Upper lobe of left lung (tissue), 6 donors: ENCODE results near the gene TNS3. TPM values are rescaled to one million over a fixed set of nuclear protein-coding genes. Genes with fewer than 3 reads are reported as not detected.

Source experiments
- ATAC-seq, 2 donors: fragments of 200-7000 bp; cut with Tn5 transposase; one replicate each; pipeline ENCODE4 v1.9.1; 2022; ENCODE audit warnings: mild to moderate bottlenecking in 2 of 2, moderate library complexity in 2 of 2; ENCODE audit not compliant: low FRiP score in 2 of 2
- DNase-seq, 2 donors: peaks; one replicate each; pipeline ENCODE4 v3.0.0-alpha.2; 2019 to 2020
- H3K27ac ChIP-seq, 4 donors: fragments of 200-600 bp; sonication (generic); one replicate each; pipeline ENCODE4 v1.5.1; 2016 to 2019
- H3K27me3 ChIP-seq, 4 donors: fragments of 200-600 bp; sonication (generic); one replicate each; pipeline ENCODE4 v1.5.1; 2017 to 2019
- H3K36me3 ChIP-seq, 4 donors: fragments of 200-600 bp; sonication (generic); one replicate each; pipeline ENCODE4 v1.5.1; 2016 to 2019
- H3K4me1 ChIP-seq, 4 donors: fragments of 200-600 bp; sonication (generic); one replicate each; pipeline ENCODE4 v1.5.1; 2018 to 2019
- H3K4me3 ChIP-seq, 4 donors: fragments of 200-600 bp; sonication (generic); one replicate each; pipeline ENCODE4 v1.5.1; 2017 to 2019; ENCODE audit warnings: mild to moderate bottlenecking in 2 of 4, moderate library complexity in 1 of 4
- H3K9me3 ChIP-seq, 4 donors: fragments of 200-600 bp; sonication (generic); one replicate each; pipeline ENCODE4 v1.5.1; 2018 to 2019
- CTCF ChIP-seq, 6 experiments: fragments of 450-650 bp in 4 of 6; fragments of 200-600 bp in 2 of 6; sonication (generic) in 2 of 6; IDR thresholded peaks; one replicate each; pipeline ENCODE4 v1.5.1; 2016 to 2019; ENCODE audit warnings: antibody characterized with exemption in 6 of 6
- EP300 ChIP-seq, 4 donors: sonication (generic); formaldehyde crosslinking; IDR thresholded peaks; one replicate each; pipeline ENCODE4 v1.5.1; 2017; ENCODE audit warnings: antibody characterized with exemption in 4 of 4, control low read depth in 2 of 4
- POLR2A ChIP-seq, 4 donors: fragments of 450-650 bp; IDR thresholded peaks; one replicate each; pipeline ENCODE4 v1.5.1; 2016 to 2017; ENCODE audit warnings: antibody characterized with exemption in 4 of 4, mild to moderate bottlenecking in 2 of 4
- POLR2AphosphoS5 ChIP-seq, 2 donors: sonication (generic); formaldehyde crosslinking; IDR thresholded peaks; one replicate each; pipeline ENCODE4 v1.5.1; 2017; ENCODE audit warnings: antibody characterized with exemption in 2 of 2
- WGBS, 2 donors: methylation state at CpG; one replicate each; pipeline ENCODE4 v1.1.5; 2017 to 2018; 5-methylcytosine and 5-hydroxymethylcytosine counted together
- total RNA-seq, 6 donors: library from RNA; depleted of rRNA in 4 of 6; stranded (reverse); fragments of >200 nt in 4 of 6; gene quantifications; one replicate each; pipeline versions ENCODE4 v1.1.0 to v1.2.1, GENCODE V29; 2016 to 2021
- donor health status: DM: no; HTN: no; CAD: no; lungs with moderate emphysema.
- donor health status: DM: no; HTN: yes; CAD: no; lungs with severe emphysema.

The TNS3 gene
- total RNA-seq, 6 donors from 2014 or later = 90.6 to 266 (median 143) TPM

GRCh38 chr7:47228386-47229014, 353.4 kb downstream of the TNS3 start:
- H3K4me1 ChIP-seq = peaks cover 0 to 4% (median 0%) of the 10 kb centered on the region in 4 donors
- H3K27me3 ChIP-seq = no peaks in the 10 kb centered on the region
- 96 to 97% methylated on average over 11 of the region's 11 CpGs for WGBS, 2 donors
- TF ChIP-seq CTCF (IDR thresholded peaks at IDR 0.05) = no peak
- no peak for TF ChIP-seq POLR2AphosphoS5 (IDR thresholded peaks at IDR 0.05)
- no peak for TF ChIP-seq EP300 (IDR thresholded peaks at IDR 0.05)
- no peak for TF ChIP-seq POLR2A (IDR thresholded peaks at IDR 0.05)
- no peaks in the 10 kb centered on the region for H3K9me3 ChIP-seq
- no peak overlapping the region for H3K27ac ChIP-seq
- no peak overlapping the region for H3K4me3 ChIP-seq
- no peaks in the 10 kb centered on the region for H3K36me3 ChIP-seq
- no peak for DNase-seq
- no peak for ATAC-seq

GRCh38 chr7:47227762-47228177, 354.1 kb downstream of the TNS3 start:
- Histone ChIP-seq H3K27ac (no peak overlapping the region), H3K4me3 (no peak overlapping the region), H3K9me3 (no peaks in the 10 kb centered on the region), H3K27me3 (no peaks in the 10 kb centered on the region), H3K4me1 (peaks cover 0 to 4% (median 0%) of the 10 kb centered on the region in 4 donors), H3K36me3 (no peaks in the 10 kb centered on the region)
- no peak for TF ChIP-seq CTCF (IDR thresholded peaks at IDR 0.05)
- no peak for TF ChIP-seq POLR2A (IDR thresholded peaks at IDR 0.05)
- peak; percentile 12 to 37 for TF ChIP-seq POLR2AphosphoS5 (IDR thresholded peaks at IDR 0.05)
- TF ChIP-seq EP300 (IDR thresholded peaks at IDR 0.05) = peak in 1 of 4 donors; percentile 13
- DNase-seq = no peak
- WGBS, 2 donors = 58 to 73% methylated on average over 4 to 6 of the region's 6 CpGs
- ATAC-seq = peak; percentile 17 to 35

GRCh38 chr7:47226696-47227095, 355.2 kb downstream of the TNS3 start:
- H3K36me3 ChIP-seq = no peaks in the 10 kb centered on the region
- peaks cover 0 to 4% (median 0%) of the 10 kb centered on the region in 4 donors for H3K4me1 ChIP-seq
- TF ChIP-seq POLR2AphosphoS5 (IDR thresholded peaks at IDR 0.05) (no peak), EP300 (IDR thresholded peaks at IDR 0.05) (no peak), CTCF (IDR thresholded peaks at IDR 0.05) (no peak), POLR2A (IDR thresholded peaks at IDR 0.05) (no peak)
- H3K4me3 ChIP-seq = no peak overlapping the region
- H3K27me3 ChIP-seq = no peaks in the 10 kb centered on the region
- no peaks in the 10 kb centered on the region for H3K9me3 ChIP-seq
- no peak for DNase-seq
- H3K27ac ChIP-seq = no peak overlapping the region
- 85 to 88% methylated on average over 5 of the region's 5 CpGs for WGBS, 2 donors
- ATAC-seq = peak in 1 of 2 donors; percentile 16

- H3K9me3 ChIP-seq = no peaks in the 10 kb centered on the region
- DNase-seq (no peak), ATAC-seq (peak in 1 of 2 donors; percentile 21)
- no peaks in the 10 kb centered on the region for H3K36me3 ChIP-seq
- no peaks in the 10 kb centered on the region for H3K27me3 ChIP-seq
- 68 to 81% methylated on average over 3 of the region's 3 CpGs for WGBS, 2 donors
- TF ChIP-seq CTCF (IDR thresholded peaks at IDR 0.05) (no peak), POLR2A (IDR thresholded peaks at IDR 0.05) (no peak), EP300 (IDR thresholded peaks at IDR 0.05) (no peak), POLR2AphosphoS5 (IDR thresholded peaks at IDR 0.05) (no peak)
- no peak overlapping the region for H3K27ac ChIP-seq
- H3K4me1 ChIP-seq = peaks cover 0 to 4% (median 0%) of the 10 kb centered on the region in 4 donors
- no peak overlapping the region for H3K4me3 ChIP-seq
These were observed 356.4 kb downstream of the TNS3 start for GRCh38 chr7:47225387-47226131.
